ENCODE measurements around the gene PRF1. TPM values are rescaled to one million over a fixed set of nuclear protein-coding genes. Genes with fewer than 3 reads are reported as not detected.
A peak's percentile ranks its signal among the peaks of the same experiment; 100 is the strongest.

PRF1 gene
- total RNA-seq, 3 donors from 2014 or later (not counting 1 experiment from before 2014, with no cell fraction given), result 1,641 to 2,133 (median 1,982) TPM

- Mint-ChIP-seq H3K27ac (peak overlapping the region; percentile 95 to 97), H3K36me3 (peaks cover 24% of the 10 kb centered on the region), H3K9me3 (no peaks in the 10 kb centered on the region), H3K4me1 (peaks cover 74 to 92% of the 10 kb centered on the region in 2 donors), H3K4me3 (peak overlapping the region; percentile 100), H3K27me3 (ENCODE audit: low read depth in 2 of 2) (no peaks in the 10 kb centered on the region)
- ATAC-seq (no peak), DNase-seq (no peak)
- Histone ChIP-seq H3K9me3 (ENCODE audit: control insufficient read depth, insufficient read depth, low read length) (no peaks in the 10 kb centered on the region), H3K4me1 (ENCODE audit: control insufficient read depth, insufficient read depth, low read length) (peaks cover 83% of the 10 kb centered on the region), H3K27ac (ENCODE audit: low read length) (no peak overlapping the region), H3K27me3 (ENCODE audit: control insufficient read depth, insufficient read depth, low read length) (no peaks in the 10 kb centered on the region), H3K4me3 (ENCODE audit: low read length) (peak overlapping the region; percentile 88), H3K36me3 (ENCODE audit: control insufficient read depth, insufficient read depth, low read length) (peaks cover 59% of the 10 kb centered on the region)
- WGBS (ENCODE audit: insufficient coverage), result 75% methylated on average over 7 of the region's 8 CpGs
- TF ChIP-seq CTCF (IDR thresholded peaks at IDR 0.05), result no peak
- intact Hi-C loops (cut with micrococcal nuclease), result no loop called here
Observed at GRCh38 chr10:70599319-70599718, 3.2 kb downstream of the PRF1 start.

DNA sequence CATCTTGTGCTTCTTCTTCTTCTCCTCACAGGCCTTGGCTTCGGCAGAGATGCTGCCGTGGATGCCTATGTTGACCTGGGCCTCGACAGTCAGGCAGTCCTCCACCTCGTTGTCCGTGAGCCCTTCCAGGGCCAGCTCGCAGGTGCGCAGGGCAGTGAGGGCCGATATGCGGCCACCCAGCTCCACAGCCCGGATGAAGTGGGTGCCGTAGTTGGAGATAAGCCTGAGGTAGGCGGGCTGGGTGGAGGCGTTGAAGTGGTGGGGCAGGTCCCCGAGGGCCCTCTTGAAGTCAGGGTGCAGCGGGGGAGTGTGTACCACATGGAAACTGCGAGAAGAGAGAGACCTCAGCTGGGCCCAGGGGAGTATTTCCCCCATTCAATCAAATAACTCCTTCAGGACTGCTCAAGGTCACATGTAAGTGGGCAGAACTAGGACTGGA lies 3.7 kb downstream of the PRF1 start:
- Mint-ChIP-seq H3K9me3 (no peaks in the 10 kb centered on the region), H3K27me3 (ENCODE audit: low read depth in 2 of 2) (no peaks in the 10 kb centered on the region), H3K36me3 (peaks cover 24% of the 10 kb centered on the region), H3K4me3 (peak overlapping the region; percentile 100), H3K27ac (peak overlapping the region; percentile 95 to 97), H3K4me1 (peaks cover 74 to 92% of the 10 kb centered on the region in 2 donors)
- TF ChIP-seq CTCF (IDR thresholded peaks at IDR 0.05), result no peak
- no peaks in the 10 kb centered on the region for H3K9me3 ChIP-seq (ENCODE audit: control insufficient read depth, insufficient read depth, low read length)
- 49% methylated on average over 16 of the region's 16 CpGs for WGBS (ENCODE audit: insufficient coverage)
- peak overlapping the region; percentile 88 for H3K4me3 ChIP-seq (ENCODE audit: low read length)
- intact Hi-C loops (cut with micrococcal nuclease), result no loop called here
- H3K36me3 ChIP-seq (ENCODE audit: control insufficient read depth, insufficient read depth, low read length), result peaks cover 59% of the 10 kb centered on the region
- peak in 1 of 2 donors; percentile 45 for DNase-seq
- H3K4me1 ChIP-seq (ENCODE audit: control insufficient read depth, insufficient read depth, low read length), result peaks cover 86% of the 10 kb centered on the region
- H3K27ac ChIP-seq (ENCODE audit: low read length), result no peak overlapping the region
- no peaks in the 10 kb centered on the region for H3K27me3 ChIP-seq (ENCODE audit: control insufficient read depth, insufficient read depth, low read length)
- no peak for ATAC-seq

DNA sequence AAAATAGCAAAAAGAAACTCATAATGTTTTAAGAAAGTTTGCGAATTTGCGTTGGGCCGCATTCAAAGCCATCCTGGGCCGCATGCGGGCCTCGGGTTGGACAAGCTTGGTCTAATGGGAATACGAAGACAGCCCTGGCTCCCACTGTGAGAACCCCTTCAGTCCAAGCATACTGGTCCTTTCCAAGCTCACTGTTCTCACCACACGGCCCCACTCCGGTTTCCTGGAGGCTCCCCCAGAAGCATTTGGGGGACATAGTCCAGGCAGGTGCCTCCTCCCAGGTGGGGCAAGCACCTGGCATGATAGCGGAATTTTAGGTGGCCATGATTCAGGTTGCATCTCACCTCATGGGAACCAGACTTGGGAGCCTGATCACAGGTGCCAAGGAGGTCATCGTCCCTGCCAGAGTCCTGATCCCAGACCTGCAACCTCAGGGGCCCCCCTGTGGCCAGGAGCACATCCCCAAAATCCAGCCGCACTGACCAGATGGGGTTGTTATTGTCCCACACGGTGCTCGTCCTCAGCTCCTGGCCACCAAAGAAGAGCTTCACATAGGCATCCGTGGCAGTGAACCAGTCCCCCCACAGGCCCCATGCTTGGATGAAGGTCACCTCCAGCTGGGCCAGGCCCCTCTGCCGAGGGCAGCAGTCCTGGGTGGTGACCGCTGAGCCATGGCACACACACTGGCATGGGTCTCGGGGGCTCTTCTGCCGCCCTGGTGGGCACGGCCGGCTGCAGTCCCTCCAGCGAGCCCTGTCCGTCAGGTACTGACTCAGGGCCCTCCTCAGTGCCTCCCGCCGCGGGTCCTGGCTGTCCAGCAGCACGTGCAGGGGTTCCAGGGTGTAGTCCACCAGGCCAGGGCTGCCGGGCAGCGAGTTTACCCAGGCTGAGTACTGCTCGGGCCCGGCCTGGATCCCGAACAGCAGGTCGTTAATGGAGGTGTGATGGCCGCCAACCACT lies 4.4 kb downstream of the PRF1 start:
- peaks cover 74 to 92% of the 10 kb centered on the region in 2 donors for H3K4me1 Mint-ChIP-seq
- Histone ChIP-seq H3K27me3 (ENCODE audit: control insufficient read depth, insufficient read depth, low read length) (no peaks in the 10 kb centered on the region), H3K36me3 (ENCODE audit: control insufficient read depth, insufficient read depth, low read length) (peaks cover 59% of the 10 kb centered on the region), H3K4me3 (ENCODE audit: low read length) (peak overlapping the region; percentile 88), H3K9me3 (ENCODE audit: control insufficient read depth, insufficient read depth, low read length) (no peaks in the 10 kb centered on the region), H3K4me1 (ENCODE audit: control insufficient read depth, insufficient read depth, low read length) (peaks cover 86% of the 10 kb centered on the region), H3K27ac (ENCODE audit: low read length) (no peak overlapping the region)
- H3K27ac Mint-ChIP-seq, result peak overlapping the region; percentile 95 to 97
- no peak for TF ChIP-seq CTCF (IDR thresholded peaks at IDR 0.05)
- 70% methylated on average over 34 of the region's 34 CpGs for WGBS (ENCODE audit: insufficient coverage)
- ATAC-seq, result no peak
- intact Hi-C loops (cut with micrococcal nuclease), result loop anchor here (2.0 kb wide), 1 partner anchor 13 kb away; no protein-coding TSS in a partner anchor
- H3K4me3 Mint-ChIP-seq, result peak overlapping the region; percentile 100
- H3K9me3 Mint-ChIP-seq, result no peaks in the 10 kb centered on the region
- peaks cover 24% of the 10 kb centered on the region for H3K36me3 Mint-ChIP-seq
- no peaks in the 10 kb centered on the region for H3K27me3 Mint-ChIP-seq (ENCODE audit: low read depth in 2 of 2)
- DNase-seq, result no peak

All from natural killer cell (primary cell).